Esophagus muscularis mucosa (tissue), 4 donors: ENCODE data around the gene DYNC1LI1.
A peak's percentile ranks its signal among the peaks of the same experiment; 100 is the strongest.

Experiments used
- EP300 ChIP-seq: sonication (generic); formaldehyde crosslinking; IDR thresholded peaks from one replicate; pipeline ENCODE4 v1.6.1; 2017; ENCODE audit warnings: antibody characterized with exemption
- POLR2A ChIP-seq: fragments of 450-650 bp; IDR thresholded peaks from one replicate; pipeline ENCODE4 v1.6.1; 2017; ENCODE audit warnings: antibody characterized with exemption, moderate library complexity, mild to moderate bottlenecking, low read depth
- TF ChIP-seq, protein P1 (sequence below), 3 experiments: fragments of 200-600 bp in 2 of 3; fragments of 450-650 bp in 1 of 3; sonication (generic) in 2 of 3; IDR thresholded peaks; one replicate each; pipeline ENCODE4 v1.5.1; 2017 to 2019; ENCODE audit warnings: antibody characterized with exemption in 3 of 3, mild to moderate bottlenecking in 2 of 3, moderate library complexity in 1 of 3

GRCh38 chr3:32569540-32570420 is 878 bp downstream of the DYNC1LI1 start:
- TF ChIP-seq, protein P1, sequence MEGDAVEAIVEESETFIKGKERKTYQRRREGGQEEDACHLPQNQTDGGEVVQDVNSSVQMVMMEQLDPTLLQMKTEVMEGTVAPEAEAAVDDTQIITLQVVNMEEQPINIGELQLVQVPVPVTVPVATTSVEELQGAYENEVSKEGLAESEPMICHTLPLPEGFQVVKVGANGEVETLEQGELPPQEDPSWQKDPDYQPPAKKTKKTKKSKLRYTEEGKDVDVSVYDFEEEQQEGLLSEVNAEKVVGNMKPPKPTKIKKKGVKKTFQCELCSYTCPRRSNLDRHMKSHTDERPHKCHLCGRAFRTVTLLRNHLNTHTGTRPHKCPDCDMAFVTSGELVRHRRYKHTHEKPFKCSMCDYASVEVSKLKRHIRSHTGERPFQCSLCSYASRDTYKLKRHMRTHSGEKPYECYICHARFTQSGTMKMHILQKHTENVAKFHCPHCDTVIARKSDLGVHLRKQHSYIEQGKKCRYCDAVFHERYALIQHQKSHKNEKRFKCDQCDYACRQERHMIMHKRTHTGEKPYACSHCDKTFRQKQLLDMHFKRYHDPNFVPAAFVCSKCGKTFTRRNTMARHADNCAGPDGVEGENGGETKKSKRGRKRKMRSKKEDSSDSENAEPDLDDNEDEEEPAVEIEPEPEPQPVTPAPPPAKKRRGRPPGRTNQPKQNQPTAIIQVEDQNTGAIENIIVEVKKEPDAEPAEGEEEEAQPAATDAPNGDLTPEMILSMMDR (IDR thresholded peaks at IDR 0.05) = peak in 1 of 3 experiments; percentile 12
- TF ChIP-seq POLR2A = no peak
- TF ChIP-seq EP300 = no peak
